OCI-LY3 (cell line): ENCODE measurements around the gene DNAH17.

Experiments used
- H2AFZ ChIP-seq: fragments of 200-600, 300-600 bp; shearing (Covaris generic); 2 replicates; pipeline ENCODE4 v1.6.0; 2014; ENCODE audit warnings: antibody characterized with exemption, low read depth, low read length
- H3K27ac ChIP-seq: fragments of 200-600, 300-600 bp; sonication (generic); 2 replicates; pipeline ENCODE4 v1.5.1; 2014; ENCODE audit warnings: mild to moderate bottlenecking, low read length, moderate library complexity, mixed read lengths
- H3K27me3 ChIP-seq: fragments of 200-600, 300-600 bp; sonication (generic); 2 replicates; pipeline ENCODE4 v1.6.1; 2014; ENCODE audit warnings: low read depth, low read length, mixed read lengths
- H3K36me3 ChIP-seq: fragments of 200-600, 300-600 bp; sonication (generic); replicated peaks from 2 replicates; pipeline ENCODE3; 2014; ENCODE audit warnings: low read depth, low read length, mixed read lengths
- H3K4me1 ChIP-seq: fragments of 300-600, 200-600 bp; sonication (generic); 2 replicates; pipeline ENCODE4 v1.6.1; 2014; ENCODE audit warnings: low read length, mixed read lengths
- H3K4me2 ChIP-seq: fragments of 200-600, 300-600 bp; sonication (generic); 2 replicates; pipeline ENCODE4 v1.6.1; 2014; ENCODE audit warnings: low read length, mixed read lengths
- H3K4me3 ChIP-seq: fragments of 300-600, 200-600 bp; sonication (generic); 2 replicates; pipeline ENCODE4 v1.5.1; 2014; ENCODE audit warnings: antibody characterized with exemption, mild to moderate bottlenecking, low read length, moderate library complexity
- H3K79me2 ChIP-seq: fragments of 300-600, 200-600 bp; shearing (Covaris generic); 2 replicates; pipeline ENCODE4 v1.6.1; 2014; ENCODE audit warnings: mild to moderate bottlenecking, low read length, mixed read lengths
- H3K9ac ChIP-seq: fragments of 300-600, 200-600 bp; shearing (Covaris generic); 2 replicates; pipeline ENCODE4 v1.6.0; 2014; ENCODE audit warnings: mild to moderate bottlenecking, low read length, moderate library complexity
- H3K9me3 ChIP-seq: fragments of 200-600, 300-600 bp; shearing (Covaris generic); 2 replicates; pipeline ENCODE4 v1.6.1; 2014; ENCODE audit warnings: low read length, mixed read lengths; ENCODE audit not compliant: insufficient read depth
- H4K20me1 ChIP-seq: fragments of 200-600, 300-600 bp; sonication (generic); 2 replicates; pipeline ENCODE4 v1.6.1; 2016; ENCODE audit warnings: low read length, mixed read lengths; ENCODE audit not compliant: insufficient read depth
- EZH2phosphoT487 ChIP-seq: fragments of 200-600 bp; shearing (Covaris generic); IDR thresholded peaks from 2 replicates; pipeline ENCODE4 v1.6.1; 2018; ENCODE audit warnings: antibody characterized with exemption, mixed run types, low read depth
- TF ChIP-seq, protein P1 (sequence below): fragments of 200-600, 300-600 bp; sonication (generic); IDR thresholded peaks from 2 replicates; pipeline ENCODE4 v1.5.1; 2014; ENCODE audit warnings: antibody characterized with exemption, low read length, low read depth

Gene DNAH17

DNA sequence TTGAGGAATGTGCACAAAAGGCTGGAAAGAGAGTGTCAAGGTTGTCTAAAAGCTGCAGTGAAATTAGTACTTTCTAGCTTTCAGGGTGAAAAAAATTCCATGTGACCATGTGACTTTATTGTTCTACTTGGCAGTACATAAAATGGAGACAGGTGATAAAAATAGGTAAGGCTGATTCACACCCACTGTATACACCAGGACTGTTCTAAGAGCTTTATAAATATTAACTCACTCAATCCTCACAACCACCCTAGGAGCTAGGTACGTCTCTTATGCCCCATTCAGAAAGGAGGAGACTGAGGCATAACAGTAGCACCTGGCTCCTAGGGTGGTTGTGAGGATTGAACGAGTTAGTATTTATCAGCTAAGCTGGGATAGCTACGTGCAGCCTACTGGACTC is 28.2 kb upstream of the DNAH17 start:
- Histone ChIP-seq H2AFZ (no peak overlapping the region), H3K27me3 (no peaks in the 10 kb centered on the region; the same call in 1 of the 2 replicates), H4K20me1 (no peaks in the 10 kb centered on the region), H3K9ac (no peak overlapping the region), H3K27ac (no peak overlapping the region), H3K9me3 (no peaks in the 10 kb centered on the region), H3K4me3 (no peak overlapping the region), H3K4me2 (no peak overlapping the region), H3K36me3 (no peaks in the 10 kb centered on the region), H3K4me1 (no peaks in the 10 kb centered on the region), H3K79me2 (no peaks in the 10 kb centered on the region)
- TF ChIP-seq, protein P1, sequence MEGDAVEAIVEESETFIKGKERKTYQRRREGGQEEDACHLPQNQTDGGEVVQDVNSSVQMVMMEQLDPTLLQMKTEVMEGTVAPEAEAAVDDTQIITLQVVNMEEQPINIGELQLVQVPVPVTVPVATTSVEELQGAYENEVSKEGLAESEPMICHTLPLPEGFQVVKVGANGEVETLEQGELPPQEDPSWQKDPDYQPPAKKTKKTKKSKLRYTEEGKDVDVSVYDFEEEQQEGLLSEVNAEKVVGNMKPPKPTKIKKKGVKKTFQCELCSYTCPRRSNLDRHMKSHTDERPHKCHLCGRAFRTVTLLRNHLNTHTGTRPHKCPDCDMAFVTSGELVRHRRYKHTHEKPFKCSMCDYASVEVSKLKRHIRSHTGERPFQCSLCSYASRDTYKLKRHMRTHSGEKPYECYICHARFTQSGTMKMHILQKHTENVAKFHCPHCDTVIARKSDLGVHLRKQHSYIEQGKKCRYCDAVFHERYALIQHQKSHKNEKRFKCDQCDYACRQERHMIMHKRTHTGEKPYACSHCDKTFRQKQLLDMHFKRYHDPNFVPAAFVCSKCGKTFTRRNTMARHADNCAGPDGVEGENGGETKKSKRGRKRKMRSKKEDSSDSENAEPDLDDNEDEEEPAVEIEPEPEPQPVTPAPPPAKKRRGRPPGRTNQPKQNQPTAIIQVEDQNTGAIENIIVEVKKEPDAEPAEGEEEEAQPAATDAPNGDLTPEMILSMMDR, result no peak
- TF ChIP-seq EZH2phosphoT487, result no peak

DNA sequence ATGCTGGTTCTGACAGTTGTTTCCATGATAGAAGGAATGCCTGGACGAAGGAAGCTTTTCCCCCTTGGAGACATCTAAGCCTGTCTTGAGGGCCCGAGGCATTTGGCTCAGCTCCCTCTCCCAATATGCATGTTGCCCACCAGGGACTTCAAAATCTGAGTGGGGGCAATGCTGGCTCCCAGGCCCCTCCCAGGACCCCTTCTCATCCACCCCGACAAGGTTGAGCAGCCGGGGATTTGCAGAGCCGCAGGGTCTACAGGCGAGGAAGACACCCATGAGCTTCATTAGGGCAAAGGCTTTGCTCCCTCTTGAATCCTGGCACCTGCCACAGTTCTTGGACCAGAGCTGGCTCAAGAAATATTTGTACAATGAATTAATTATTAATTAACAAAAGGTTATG is 25.1 kb upstream of the DNAH17 start:
- Histone ChIP-seq H3K4me3 (no peak overlapping the region), H3K27me3 (no peaks in the 10 kb centered on the region; the same call in 1 of the 2 replicates), H3K79me2 (no peaks in the 10 kb centered on the region), H3K4me2 (no peak overlapping the region), H3K27ac (no peak overlapping the region), H3K4me1 (no peaks in the 10 kb centered on the region), H4K20me1 (no peaks in the 10 kb centered on the region), H3K9ac (no peak overlapping the region), H2AFZ (no peak overlapping the region), H3K9me3 (no peaks in the 10 kb centered on the region), H3K36me3 (no peaks in the 10 kb centered on the region)
- TF ChIP-seq, protein P1, result no peak
- TF ChIP-seq EZH2phosphoT487, result no peak

DNA sequence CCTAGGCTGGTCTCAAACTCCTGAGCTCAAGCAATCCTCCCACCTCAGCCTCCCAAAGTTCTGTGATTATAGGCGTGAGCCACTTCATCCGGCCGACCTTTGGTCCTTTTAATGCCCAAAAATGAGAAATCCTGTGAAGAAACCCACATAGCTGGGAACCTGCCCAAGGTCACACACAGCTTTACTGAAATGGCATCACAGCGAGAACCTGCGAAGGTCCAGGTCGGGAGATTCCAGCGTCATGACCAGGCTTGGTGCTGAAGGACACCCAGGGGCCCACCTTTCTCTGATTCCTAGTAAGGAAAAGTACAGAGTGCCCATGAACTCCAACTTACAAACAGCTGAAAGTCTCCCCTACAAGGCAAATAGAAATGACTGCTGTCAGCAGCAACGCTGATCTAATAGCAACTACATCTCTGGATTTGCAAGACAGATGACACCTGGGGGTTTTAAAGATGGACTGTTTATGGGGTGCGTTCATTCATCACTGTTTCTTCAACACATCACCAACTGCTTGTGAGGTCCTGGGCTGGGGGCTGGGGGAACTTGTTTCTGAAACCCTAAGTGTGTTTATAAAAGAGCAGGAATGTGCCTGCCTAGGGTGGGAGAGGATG is 24.5 kb upstream of the DNAH17 start:
- Histone ChIP-seq H3K4me3 (no peak overlapping the region), H3K27me3 (peaks cover 3% of the 10 kb centered on the region; the same call in 1 of the 2 replicates), H3K79me2 (no peaks in the 10 kb centered on the region), H4K20me1 (no peaks in the 10 kb centered on the region), H3K4me2 (no peak overlapping the region), H3K27ac (no peak overlapping the region), H3K9ac (no peak overlapping the region), H3K4me1 (no peaks in the 10 kb centered on the region), H3K36me3 (no peaks in the 10 kb centered on the region), H3K9me3 (no peaks in the 10 kb centered on the region), H2AFZ (no peak overlapping the region)
- TF ChIP-seq, protein P1, result no peak
- TF ChIP-seq EZH2phosphoT487, result no peak

DNA sequence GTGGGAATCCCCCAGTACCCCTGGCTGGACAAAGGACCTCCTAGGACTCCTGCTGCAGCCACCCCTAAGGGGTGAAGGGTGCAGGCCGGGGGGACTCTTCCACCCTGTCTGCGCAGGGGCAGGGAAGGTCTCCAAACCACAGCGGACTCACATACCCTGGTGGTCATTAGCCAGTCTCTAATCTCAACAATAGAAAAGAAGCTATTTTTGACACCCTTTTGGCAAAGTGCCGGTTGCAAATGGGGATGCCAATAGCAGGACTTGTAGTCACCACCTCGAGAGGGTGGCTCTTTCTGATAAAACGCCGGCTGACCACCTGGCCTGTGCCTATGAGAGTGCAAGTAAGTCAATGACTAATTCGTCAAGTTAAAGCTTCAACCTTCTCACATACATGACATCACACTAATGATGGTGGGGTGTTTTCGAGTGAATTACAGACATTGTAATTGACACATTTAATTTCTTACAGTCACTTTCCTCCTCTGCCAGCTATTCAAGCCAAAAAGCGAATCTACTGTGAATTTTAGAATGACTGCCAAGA is 23.1 kb upstream of the DNAH17 start:
- Histone ChIP-seq H3K27me3 (peaks cover 8% of the 10 kb centered on the region), H3K79me2 (no peaks in the 10 kb centered on the region), H3K36me3 (no peaks in the 10 kb centered on the region), H3K9me3 (no peaks in the 10 kb centered on the region), H3K4me3 (no peak overlapping the region), H4K20me1 (no peaks in the 10 kb centered on the region), H3K4me2 (no peak overlapping the region), H3K4me1 (no peaks in the 10 kb centered on the region), H2AFZ (no peak overlapping the region), H3K27ac (no peak overlapping the region), H3K9ac (no peak overlapping the region)
- no peak for TF ChIP-seq EZH2phosphoT487
- TF ChIP-seq, protein P1, result no peak
